Measurements from ENCODE around the gene LGALS7B.
"Not testable (repeated sequence)": the region's sequence is repeated elsewhere in the genome, so short reads cannot be mapped to it uniquely, and the experiment has no call there.

Gene LGALS7B

GRCh38 chr19:38825936-38826335 is 36.9 kb downstream of the LGALS7B start:
- DNase-seq: not testable (repeated sequence)

- DNase-seq: no peak
Measured at GRCh38 chr19:38826856-38827551, 38.0 kb downstream of the LGALS7B start.

- DNase-seq: not testable (repeated sequence)
Measured at GRCh38 chr19:38829203-38829602, 40.2 kb downstream of the LGALS7B start.

GRCh38 chr19:38830039-38830733 is 41.2 kb downstream of the LGALS7B start:
- no peak for DNase-seq

- peak; percentile 34 for DNase-seq
Measured at GRCh38 chr19:38831142-38831605, 42.2 kb downstream of the LGALS7B start.

GRCh38 chr19:38833092-38833425 is 44.1 kb downstream of the LGALS7B start:
- DNase-seq: no peak

- DNase-seq: no peak
Measured at GRCh38 chr19:38834104-38834490, 45.1 kb downstream of the LGALS7B start.

GRCh38 chr19:38834590-38834989 is 45.6 kb downstream of the LGALS7B start:
- DNase-seq: no peak

- no peak for DNase-seq
Measured at GRCh38 chr19:38836159-38836982, 47.4 kb downstream of the LGALS7B start.

GRCh38 chr19:38836983-38837626 is 48.1 kb downstream of the LGALS7B start:
- no peak for DNase-seq

- DNase-seq: no peak
Measured at GRCh38 chr19:38837656-38838121, 48.7 kb downstream of the LGALS7B start.

- DNase-seq: peak; percentile 63
Measured at GRCh38 chr19:38838208-38838985, 49.4 kb downstream of the LGALS7B start.

- no peak for DNase-seq
Measured at GRCh38 chr19:38838986-38839761, 50.2 kb downstream of the LGALS7B start.

GRCh38 chr19:38839816-38840582 is 51.0 kb downstream of the LGALS7B start:
- no peak for DNase-seq

GRCh38 chr19:38840583-38840968 is 51.6 kb downstream of the LGALS7B start:
- DNase-seq: no peak

All from CD4-positive, alpha-beta T cell treated with Interleukin-17A for 4 hours (primary cell).